NCI-H446 treated with DMSO at 0.1 percent for 48 hours (cell line): ENCODE results near the gene DACT1.
"Not testable (repeated sequence)": the region's sequence is repeated elsewhere in the genome, so short reads cannot be mapped to it uniquely, and the experiment has no call there.

Source experiments
- DNase-seq: peaks from one replicate; lab custom pipeline; 2025; lab: John Stamatoyannopoulos, UW

DACT1 gene, protein sequence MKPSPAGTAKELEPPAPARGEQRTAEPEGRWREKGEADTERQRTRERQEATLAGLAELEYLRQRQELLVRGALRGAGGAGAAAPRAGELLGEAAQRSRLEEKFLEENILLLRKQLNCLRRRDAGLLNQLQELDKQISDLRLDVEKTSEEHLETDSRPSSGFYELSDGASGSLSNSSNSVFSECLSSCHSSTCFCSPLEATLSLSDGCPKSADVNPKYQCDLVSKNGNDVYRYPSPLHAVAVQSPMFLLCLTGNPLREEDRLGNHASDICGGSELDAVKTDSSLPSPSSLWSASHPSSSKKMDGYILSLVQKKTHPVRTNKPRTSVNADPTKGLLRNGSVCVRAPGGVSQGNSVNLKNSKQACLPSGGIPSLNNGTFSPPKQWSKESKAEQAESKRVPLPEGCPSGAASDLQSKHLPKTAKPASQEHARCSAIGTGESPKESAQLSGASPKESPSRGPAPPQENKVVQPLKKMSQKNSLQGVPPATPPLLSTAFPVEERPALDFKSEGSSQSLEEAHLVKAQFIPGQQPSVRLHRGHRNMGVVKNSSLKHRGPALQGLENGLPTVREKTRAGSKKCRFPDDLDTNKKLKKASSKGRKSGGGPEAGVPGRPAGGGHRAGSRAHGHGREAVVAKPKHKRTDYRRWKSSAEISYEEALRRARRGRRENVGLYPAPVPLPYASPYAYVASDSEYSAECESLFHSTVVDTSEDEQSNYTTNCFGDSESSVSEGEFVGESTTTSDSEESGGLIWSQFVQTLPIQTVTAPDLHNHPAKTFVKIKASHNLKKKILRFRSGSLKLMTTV

DNA sequence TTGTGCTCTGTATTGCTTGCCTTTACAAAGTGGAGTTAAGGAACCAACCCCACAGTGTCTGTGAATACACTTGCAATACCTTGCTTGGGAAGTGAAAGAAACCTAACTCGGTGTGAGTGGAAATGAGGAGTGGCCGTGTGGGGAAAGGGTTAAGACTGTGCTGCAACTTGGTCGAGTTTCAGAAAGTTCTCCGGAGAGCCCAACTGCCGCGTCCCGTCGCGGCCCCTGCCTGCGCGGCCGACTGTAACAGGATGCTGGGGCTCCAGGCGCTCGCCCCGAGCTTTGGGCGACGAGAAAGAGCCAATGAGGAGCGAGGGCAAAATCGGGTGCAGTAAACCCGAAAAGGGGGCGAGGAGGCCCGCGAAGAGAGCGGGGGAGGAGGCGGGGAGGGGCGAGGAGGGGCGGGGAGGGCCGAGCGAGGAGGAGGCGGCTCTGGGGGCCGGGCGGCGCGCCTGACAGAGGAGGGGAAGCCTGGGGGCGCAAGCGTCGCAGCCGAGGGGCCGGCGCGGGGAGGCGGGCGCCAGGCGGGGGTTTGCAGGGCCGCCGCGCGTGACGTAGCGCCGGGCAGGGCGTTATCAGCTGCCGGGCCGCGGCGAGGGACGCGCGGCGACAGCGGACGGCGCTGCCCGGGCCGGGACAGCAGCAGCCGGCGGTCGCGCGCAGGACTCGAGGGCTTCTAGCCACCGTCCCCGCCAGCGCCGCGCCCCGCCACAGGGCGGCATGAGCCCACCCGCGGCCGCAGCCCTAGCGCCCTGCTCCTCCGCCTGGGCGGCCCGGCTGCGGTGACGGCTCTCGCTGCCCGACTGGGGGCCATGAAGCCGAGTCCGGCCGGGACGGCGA, at the start of gene DACT1:
Gene DACT1 (plus strand): TSS at position 572 of the 840 bp plus-strand sequence. CDS start 241 bp downstream, at position 813.
- no peak for DNase-seq

DNA sequence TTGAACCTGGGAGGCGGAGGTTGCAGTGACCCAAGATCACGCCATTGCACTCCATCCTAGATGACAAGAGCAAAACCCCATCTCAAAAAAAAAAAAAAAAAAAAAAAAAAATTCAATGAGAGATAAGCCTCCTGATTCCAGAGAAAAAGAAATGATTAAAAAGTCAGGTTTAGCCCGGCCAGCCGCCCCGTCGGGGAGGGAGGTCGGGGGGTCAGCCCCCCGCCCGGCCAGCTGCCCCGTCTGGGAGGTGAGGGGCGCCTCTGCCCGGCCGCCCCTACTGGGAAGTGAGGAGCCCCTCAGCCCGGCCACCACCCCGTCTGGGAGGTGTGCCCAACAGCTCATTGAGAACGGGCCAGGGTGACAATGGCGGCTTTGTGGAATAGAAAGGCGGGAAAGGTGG, 49.4 kb upstream of the DACT1 start:
- not testable (repeated sequence) for DNase-seq

DNA sequence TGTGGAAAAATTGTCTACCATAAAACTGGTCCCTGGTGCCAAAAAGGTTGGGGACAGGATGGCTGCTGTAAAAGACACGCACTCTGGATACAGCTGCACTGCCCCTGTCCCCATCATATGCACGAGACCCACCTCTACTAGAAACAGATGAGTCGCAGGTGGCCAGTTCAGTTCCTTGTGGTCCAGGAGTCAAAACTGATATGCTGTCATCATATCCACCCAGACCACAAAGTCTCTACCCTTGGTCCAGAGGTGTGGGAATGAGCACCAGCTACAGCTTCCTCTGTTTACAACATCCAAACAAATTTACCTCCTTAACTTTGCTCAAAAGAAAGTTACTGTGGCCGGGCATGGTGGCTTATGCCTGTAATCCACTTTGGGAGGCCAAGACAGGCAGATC, 43.8 kb upstream of the DACT1 start:
- no peak for DNase-seq

DNA sequence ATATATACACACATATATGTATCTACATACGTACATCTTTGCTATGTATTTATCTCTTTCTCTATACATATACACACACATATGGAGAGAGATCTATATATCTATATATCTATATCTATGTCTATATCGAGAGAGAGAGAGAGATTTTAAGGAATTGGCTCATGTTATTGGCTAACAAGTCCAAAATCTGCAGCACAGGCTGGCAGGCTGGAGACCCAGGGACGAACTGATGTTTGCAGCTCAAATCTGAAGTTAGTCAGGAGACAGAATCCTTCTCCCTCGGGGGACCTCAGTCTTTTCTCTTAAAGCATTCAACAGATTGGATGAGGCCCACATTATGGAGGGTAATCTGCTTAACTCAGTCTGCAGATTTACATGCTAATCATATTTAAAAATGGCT, 40.7 kb upstream of the DACT1 start:
- no peak for DNase-seq

DNA sequence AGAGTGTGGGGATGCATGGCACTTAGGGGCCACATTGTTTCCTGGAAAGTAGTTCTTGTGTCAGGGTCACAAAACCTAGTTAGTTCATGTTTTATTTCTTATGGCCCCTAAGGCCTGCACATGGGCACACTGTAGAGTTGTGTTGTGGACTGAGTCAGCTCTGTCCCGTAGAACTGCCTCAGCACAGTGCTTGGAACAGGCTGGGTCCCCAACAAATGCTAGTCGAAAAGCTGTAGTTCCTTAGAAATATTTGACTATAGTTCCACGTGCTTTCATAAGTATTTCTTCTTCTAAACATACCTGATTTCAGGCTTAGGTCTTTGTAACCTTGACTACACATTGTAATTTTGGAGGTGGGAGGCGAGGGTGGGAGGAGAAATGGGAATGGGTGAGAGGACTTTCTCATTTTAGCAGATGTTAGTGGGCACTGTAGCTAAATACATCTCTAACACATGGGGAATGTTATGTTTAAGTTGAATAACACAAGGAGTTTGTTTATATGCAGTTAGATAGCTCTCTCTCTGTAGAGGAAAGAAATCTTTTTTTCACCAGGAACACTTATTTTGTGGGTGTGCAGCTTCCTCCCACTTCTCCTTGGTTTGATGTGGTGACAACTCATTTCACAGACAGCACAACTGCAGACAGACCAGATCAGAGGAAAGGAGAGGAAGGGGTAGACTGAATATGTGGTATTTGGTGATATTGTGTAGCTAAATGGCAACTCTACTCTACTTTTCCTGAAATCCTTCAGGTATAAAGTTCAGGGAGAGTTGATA, 39.5 kb upstream of the DACT1 start:
- no peak for DNase-seq

DNA sequence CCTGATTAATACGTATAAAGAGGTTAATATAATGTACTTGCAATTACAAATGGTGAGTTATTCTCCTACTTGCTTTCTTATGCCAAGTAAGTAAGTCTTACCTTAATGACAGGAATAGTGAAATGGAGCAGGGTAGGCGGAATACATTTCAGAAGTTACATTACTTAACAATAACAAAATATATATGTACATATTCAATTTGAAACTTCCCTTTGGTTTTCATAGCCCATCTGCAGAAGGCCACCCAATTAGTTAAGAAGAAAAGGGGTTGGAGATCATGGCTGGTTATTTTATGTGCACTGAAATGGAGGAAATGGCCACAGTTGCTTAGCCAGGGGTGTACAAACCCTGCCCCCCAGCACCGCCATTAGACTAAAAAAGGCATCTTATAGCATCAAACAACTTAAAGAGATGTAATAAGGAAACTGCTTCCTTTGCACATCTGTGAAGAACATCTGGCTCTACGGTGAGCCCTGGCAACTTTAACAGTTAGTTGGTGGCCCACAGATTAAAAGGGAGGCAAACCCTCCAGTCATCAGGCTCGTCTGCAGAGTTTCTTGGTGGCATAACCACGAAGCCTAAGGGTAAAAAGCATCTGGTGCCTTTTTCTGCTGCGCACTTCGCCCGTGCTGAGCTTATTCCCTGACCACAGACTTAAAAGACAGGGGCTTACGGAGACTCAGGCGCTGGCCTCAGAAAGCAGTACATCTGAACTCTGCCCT, 38.8 kb upstream of the DACT1 start:
- no peak for DNase-seq

DNA sequence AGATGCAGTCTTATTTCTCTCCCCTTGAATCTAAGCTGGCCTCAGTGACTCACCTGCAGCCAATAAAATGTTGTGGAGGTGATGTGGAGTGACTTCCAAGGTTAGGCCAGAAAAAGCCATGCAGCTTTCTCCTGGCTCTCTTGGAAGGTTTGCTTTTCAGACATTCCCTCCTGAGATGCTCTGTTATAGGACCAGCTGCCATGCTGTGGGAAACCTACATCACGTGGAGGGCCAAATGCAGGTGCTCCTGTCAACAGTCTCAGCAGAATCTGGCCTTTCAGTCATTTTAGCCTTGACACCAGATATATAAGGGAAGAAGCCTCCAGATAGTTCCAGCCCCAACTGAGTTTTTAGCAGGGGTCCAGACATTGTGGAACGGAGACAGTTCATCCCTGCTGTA, 38.1 kb upstream of the DACT1 start:
- DNase-seq, result no peak

DNA sequence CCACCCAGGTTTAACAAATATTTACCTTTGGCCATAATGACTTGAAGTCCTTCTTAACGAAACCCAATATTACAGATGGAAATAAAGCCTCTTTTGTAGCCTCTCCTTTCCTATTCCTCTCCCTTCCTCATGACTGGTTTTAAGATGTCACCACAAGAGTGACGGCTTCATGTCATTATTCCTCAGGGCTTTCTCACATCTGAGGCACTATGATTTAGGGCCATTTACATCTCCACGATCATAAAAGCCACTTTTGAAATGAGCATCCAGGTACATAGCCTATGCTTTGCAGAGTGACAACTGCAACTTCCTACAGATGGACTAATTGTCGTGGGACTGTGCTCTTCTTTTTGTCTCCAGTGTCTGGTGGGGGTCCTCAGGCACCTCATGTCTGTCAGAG, 32.3 kb upstream of the DACT1 start:
- no peak for DNase-seq

DNA sequence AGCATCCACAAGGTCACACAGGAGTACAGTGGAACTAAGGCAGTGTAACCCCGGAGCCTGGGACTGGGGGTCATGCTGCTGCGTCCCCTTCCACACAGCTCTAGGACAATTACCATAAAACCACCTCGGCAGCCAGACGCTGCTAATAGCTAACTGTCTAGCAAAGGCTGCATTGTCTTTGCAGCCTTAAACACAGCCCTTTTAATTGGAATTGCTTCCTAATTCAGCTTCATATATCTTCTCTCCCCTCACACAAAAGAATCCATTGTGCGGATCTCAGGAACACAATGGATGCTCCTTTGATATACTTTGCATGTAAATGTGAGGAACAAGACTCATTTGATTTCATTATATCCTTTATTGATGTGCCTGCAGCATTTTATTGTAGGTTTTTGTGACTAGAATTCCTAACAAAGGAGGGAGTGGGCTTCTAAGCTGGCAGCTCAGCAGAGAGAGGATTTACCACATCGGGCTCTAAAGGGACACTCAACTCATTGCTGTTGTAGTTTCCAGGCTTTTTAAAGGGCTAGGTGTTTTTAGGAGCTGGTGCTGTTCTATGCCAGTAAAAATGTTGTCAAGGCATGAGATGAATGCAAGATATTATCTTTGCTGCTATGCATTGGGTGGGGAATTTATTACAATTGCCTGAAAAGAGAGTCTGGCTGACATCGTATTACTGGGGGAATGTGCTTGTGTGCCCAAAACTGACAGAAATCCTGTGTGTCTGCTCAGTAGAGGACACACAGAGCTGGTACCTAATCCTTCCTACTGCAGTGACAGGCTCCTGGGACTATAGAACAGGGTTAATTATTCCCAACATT, 30.4 kb upstream of the DACT1 start:
- DNase-seq, result no peak

DNA sequence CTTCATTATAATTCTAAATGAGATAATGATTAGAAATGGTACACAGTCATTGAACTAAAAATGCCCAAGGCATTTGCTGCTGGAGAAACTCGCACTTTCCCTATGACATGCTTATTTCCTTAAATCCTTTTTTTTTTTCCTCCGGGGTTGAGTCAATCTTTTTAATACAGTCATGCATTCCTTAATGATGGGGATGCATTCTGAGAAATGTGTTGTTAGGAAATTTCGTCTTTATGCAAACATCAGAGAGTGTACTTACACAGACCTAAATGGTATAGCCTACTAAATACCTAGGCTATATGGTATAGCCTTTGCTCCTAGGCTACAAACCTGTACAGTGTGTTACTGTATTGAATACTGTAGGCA, 29.8 kb upstream of the DACT1 start:
- DNase-seq, result no peak

DNA sequence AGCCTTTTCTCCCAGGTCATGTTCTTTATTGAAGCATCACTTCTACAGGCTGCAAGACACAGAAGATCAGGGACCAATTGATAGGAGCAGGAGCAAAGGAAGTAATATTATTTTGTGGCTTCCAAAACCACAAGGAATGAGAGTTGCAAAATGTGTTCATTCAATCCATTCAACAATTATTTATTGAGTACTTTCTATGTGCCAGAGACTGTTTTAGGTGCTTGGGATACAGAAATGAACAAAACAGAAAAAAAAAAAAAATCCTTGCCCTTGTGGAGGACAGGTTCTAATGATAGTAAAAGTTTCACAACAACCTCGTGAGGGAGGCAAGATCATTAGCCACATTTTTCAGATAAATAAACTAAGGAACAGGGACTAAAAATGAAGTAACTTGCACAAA, 20.1 kb upstream of the DACT1 start:
- DNase-seq, result no peak

DNA sequence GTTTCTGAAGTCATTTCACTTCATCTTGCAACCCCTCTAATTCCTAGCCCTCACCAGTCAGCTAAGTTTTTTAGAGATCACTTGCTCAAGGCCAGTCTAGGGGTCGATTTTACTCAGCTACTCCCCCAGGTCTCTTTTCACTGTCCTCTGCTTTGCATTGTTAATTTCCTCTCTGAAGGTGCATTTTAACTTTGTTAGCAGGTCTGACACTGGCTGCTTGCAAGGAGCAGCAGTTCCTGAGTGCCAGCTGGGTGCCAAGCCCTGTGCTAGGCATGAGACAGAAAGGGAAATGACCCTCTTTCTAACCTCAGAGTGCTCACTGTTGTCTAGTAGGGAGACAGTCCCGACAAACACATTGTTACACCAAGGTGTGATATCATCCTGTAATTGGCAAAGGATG, 17.8 kb upstream of the DACT1 start:
- no peak for DNase-seq

DNA sequence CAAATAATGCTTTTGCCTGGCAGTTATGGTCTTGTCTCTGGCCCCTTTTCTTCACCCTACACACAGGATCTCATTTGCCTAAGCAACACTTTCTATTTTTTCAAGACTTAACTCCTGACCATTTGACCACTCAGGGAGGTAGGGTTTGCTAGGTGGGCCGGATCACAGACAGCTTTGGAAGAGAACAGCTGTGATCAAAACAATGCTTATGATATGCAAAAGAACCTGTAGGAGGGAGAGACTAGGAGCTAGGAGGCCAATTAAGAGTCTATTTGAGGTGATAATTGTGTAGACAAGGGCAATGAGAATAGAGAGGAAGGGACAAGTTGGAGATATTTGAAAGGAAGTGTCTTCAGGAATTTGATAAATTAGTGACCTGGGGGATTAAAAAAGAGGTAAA, 12.3 kb upstream of the DACT1 start:
- no peak for DNase-seq

DNA sequence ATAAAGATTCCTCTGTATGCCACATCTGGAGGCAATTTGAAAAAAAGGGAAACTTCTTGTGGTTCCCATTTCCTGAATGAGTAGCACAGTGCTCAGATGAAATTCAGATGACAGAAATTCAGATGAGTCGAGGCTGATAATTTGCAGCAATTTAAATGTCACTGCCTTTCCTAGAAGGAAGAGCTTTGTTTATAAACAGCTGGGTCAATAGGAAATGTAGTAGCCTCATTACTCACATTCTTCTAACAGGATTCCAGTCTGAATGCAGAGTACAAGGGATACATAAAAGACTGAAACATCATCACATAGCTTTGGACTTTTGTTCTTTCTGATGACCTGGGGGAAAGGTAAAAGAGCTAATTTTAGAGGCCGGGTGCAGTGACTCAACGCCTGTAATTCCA, 11.3 kb upstream of the DACT1 start:
- no peak for DNase-seq

DNA sequence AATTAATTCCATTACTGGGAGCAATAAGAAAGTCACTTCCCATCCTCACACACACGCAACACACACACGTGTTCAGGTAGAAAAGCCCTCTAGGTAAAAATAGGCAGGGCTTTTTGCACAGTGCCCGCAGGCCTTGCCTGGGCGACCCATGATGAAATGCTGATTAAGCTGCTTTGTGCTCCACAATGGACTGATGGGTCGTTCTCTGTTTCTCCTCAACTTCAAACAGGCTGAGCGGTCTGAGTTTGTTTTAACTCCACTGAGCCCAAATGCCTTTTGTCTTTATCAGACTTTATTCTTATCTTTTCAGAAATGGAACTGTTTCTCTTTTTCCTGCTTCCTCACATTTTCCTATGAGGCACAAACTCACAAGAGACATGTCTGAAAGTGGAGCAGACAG, 9.4 kb upstream of the DACT1 start:
- no peak for DNase-seq

DNA sequence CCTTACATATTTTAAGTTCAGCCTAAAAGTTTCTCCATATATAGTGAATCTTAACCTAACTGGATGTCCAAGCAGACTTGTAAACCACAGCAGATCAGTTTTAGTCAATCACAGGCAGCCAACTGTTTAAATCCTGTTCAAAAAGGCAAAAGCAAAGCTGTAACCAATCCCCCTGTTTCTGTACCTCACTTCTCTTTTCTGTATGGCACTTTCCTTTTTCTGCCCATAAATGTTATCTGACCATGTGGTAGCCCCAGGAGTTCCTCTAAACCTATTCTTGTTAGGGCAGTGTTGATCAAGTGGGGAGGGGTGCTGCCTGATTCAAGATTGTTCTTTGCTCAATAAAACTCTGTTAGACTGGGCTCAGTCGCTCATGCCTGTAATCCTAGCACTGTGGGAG, 8.5 kb upstream of the DACT1 start:
- DNase-seq, result no peak

DNA sequence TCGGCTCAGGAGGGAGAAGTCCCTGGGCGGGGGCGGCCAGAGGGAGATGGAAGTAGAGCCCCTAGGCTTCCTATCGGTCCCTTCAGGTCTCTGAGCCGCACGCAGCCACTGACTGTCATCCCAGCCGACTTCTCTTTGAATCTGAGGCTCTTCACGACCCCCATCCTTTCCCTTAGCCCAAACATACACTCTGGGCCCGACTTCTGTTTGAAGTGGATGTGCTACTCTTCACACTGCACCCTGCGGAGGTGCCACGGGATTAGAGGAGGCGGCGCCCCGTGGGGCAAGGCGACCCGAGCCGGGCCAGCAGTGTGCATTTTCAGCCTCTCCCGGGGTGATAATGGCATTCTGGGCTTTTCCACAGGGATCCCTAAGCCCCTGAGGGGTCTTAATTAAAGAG, 6.0 kb upstream of the DACT1 start:
- no peak for DNase-seq

DNA sequence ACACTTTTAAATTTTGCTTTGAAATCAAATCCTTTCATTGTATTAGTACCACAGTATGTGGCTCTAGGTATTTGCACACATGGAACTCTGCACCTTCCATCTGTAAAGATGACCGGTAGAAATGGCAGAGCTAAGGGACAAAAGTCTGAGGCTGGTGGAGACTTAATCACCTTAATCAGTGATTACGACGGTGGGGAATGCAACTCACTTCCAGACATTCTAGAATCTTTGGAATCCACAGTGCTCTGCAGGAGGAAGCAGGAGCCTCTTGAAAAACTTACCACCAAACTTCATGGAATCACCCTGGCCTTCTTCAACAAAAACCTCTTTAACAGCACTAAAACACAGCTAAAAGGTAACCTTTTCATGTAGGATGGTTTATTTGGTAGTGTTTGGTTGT, 3.9 kb upstream of the DACT1 start:
- DNase-seq, result no peak

DNA sequence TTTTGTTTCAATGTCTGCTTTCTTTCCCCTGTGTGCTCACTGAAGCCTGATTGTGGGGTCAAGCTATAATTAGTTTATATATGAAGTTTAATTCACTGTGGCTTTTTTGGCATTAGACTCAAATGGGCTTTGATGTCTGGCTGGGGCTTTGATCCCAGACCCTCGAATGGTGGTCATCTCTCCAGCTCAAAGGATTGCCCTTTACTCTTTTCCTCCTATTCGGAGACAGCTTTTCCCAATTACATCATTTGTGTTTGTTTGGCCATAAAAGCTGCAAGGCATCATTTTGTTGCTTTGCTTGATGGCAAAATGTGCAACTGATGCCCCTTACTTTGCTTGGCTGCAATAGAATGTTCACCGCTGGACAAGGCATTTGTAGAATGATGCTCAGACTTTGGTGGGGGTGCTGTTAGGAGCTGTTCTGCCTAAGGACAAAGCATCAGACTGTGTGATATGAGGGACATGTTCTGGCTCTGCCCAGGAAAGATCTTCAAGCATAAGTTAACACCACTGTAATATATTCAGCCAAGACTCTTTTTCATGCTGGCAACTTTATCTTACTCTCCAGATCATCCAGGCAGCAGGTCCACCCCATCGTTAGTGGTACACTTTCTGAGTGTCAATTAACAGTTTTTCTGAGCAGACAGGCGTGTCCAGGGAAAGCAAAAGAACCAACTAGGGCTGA, 3.2 kb upstream of the DACT1 start:
- DNase-seq, result no peak
